Measurements from ENCODE around the gene TAF15.

Gene TAF15

GRCh38 chr17:35875072-35875799 is 66.0 kb downstream of the TAF15 start:
- DNase-seq, result no peak

- DNase-seq, result no peak
These were observed 66.5 kb downstream of the TAF15 start for GRCh38 chr17:35875800-35876139.

GRCh38 chr17:35876534-35876933 is 67.2 kb downstream of the TAF15 start:
- no peak for DNase-seq

GRCh38 chr17:35877345-35878029 is 68.2 kb downstream of the TAF15 start:
- no peak for DNase-seq

- DNase-seq, result no peak
These were observed 69.1 kb downstream of the TAF15 start for GRCh38 chr17:35878361-35878760.

- peak; percentile 84 for DNase-seq
These were observed 70.7 kb downstream of the TAF15 start, which contains the start of gene CCL5 for GRCh38 chr17:35879773-35880654. CCL5 (minus strand) TSS chr17:35880360.

- no peak for DNase-seq
These were observed 80.0 kb downstream of the TAF15 start for GRCh38 chr17:35889241-35889640.

GRCh38 chr17:35889818-35890773 is 80.8 kb downstream of the TAF15 start:
- DNase-seq, result no peak

GRCh38 chr17:35890774-35891155 is 81.5 kb downstream of the TAF15 start:
- DNase-seq, result peak; percentile 67

- no peak for DNase-seq
These were observed 82.0 kb downstream of the TAF15 start for GRCh38 chr17:35891269-35891668.

GRCh38 chr17:35892091-35893035 is 83.1 kb downstream of the TAF15 start:
- peak; percentile 60 for DNase-seq

GRCh38 chr17:35893751-35894150 is 84.5 kb downstream of the TAF15 start:
- DNase-seq, result no peak

GRCh38 chr17:35894206-35894605 is 84.9 kb downstream of the TAF15 start:
- DNase-seq, result no peak

- peak; percentile 56 for DNase-seq
These were observed 86.6 kb downstream of the TAF15 start for GRCh38 chr17:35895636-35896587.

Measured in CD4-positive, alpha-beta T cell treated with Interleukin-15 for 1 hour (primary cell).